GM12891 (cell line): Measurements from ENCODE around the gene NUMB.

Experiments used
- PAX5 ChIP-seq: IDR thresholded peaks from 2 replicates; pipeline ENCODE4 v1.6.1; 2011; ENCODE audit warnings: low read length, moderate library complexity, mild to moderate bottlenecking; ENCODE audit not compliant: insufficient read depth, severe bottlenecking
- POLR2A ChIP-seq: IDR thresholded peaks from 2 replicates; pipeline ENCODE4 v1.6.1; 2011; ENCODE audit warnings: low read depth, low read length, control low read depth
- POLR2AphosphoS5 ChIP-seq: IDR thresholded peaks from 2 replicates; pipeline ENCODE4 v1.6.1; 2011; ENCODE audit warnings: low read depth, low read length, control low read depth
- SPI1 ChIP-seq: IDR thresholded peaks from 2 replicates; pipeline ENCODE4 v1.6.1; 2011; ENCODE audit warnings: low read depth, low read length, control low read depth
- TAF1 ChIP-seq: IDR thresholded peaks from 2 replicates; pipeline ENCODE4 v1.6.1; 2011; ENCODE audit warnings: low read depth, low read length, control low read depth

GRCh38 chr14:73241481-73242165 lies 216.7 kb downstream of the NUMB start:
- TF ChIP-seq POLR2A (no peak), POLR2AphosphoS5 (no peak), TAF1 (no peak), SPI1 (no peak), PAX5 (no peak)
